G401.6 (cell line): Measurements from ENCODE around the gene PDE4A.
"Not testable (repeated sequence)": the region's sequence is repeated elsewhere in the genome, so short reads cannot be mapped to it uniquely, and the experiment has no call there.

Source experiments
- FAIRE-seq: peaks from 2 replicates; lab custom pipeline; 2012; peaks lifted over from hg19 to GRCh38; lab: Jason Lieb, UNC

PDE4A gene

DNA sequence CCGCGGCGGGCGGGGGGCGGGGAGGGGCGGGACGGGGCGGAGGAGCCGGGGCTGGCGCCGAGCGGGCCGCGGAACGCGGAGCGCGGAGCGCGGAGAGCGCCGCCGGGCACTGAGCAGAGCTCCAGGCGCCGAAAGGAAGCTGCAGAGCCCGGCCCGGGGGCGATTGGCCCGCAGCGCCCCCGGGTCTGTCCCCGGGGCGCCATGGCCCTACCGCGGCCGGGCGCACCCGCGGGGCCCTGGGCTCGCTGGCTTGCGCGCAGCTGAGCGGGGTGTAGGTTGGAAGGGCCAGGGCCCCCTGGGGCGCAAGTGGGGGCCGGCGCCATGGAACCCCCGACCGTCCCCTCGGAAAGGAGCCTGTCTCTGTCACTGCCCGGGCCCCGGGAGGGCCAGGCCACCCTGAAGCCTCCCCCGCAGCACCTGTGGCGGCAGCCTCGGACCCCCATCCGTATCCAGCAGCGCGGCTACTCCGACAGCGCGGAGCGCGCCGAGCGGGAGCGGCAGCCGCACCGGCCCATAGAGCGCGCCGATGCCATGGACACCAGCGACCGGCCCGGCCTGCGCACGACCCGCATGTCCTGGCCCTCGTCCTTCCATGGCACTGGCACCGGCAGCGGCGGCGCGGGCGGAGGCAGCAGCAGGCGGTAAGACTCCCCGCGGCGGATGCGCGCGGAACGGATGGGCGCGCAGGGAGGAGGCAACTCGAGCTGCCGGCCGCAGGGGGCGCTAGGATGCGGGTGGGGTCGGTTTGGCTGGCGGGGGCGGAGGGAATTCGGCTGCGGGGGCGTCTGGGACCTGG is at the start of gene PDE4A:
Gene PDE4A, plus strand, starts transcription at position 95 of the 796 bp plus-strand sequence. Its CDS starts 227 bp downstream, at position 322.
- no peak for FAIRE-seq

DNA sequence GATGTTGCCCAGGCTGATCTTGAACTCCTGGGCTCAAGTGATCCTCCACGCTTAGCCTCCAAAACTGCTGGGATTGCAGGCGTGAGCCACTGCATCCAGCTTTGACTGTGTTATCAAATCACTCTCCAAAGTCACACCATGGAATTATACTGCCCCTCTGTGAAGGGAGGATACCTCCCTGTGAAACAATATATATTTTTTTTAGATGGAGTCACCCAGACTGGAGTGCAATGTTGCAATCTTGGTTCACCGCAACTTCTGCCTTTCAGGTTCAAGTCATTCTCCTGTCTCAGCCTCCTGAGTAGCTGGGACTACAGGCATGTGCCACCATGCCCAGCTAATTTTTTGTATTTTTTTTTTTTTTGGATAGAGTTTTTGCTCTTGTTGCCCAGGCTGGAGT is 47.6 kb upstream of the PDE4A start:
- no peak for FAIRE-seq

DNA sequence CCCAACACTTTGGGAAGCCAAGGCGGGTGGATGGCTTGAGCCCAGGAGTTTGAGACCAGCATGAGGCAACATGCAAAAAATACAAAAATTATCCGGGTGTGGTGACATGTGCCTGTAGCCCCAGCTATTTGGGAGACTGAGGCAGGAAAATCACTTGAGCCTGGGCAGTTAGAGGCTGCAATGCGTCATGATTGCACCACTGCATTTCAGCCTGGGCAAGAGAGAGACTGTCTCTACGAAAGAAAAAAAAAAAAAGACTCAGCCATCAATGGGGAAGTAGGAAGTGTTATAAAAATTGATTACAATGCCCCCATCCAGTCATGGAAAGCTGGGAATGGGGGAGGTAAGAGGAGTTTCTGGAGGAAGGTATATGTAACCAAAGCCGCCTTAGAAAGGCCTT is 45.4 kb upstream of the PDE4A start:
- no peak for FAIRE-seq

DNA sequence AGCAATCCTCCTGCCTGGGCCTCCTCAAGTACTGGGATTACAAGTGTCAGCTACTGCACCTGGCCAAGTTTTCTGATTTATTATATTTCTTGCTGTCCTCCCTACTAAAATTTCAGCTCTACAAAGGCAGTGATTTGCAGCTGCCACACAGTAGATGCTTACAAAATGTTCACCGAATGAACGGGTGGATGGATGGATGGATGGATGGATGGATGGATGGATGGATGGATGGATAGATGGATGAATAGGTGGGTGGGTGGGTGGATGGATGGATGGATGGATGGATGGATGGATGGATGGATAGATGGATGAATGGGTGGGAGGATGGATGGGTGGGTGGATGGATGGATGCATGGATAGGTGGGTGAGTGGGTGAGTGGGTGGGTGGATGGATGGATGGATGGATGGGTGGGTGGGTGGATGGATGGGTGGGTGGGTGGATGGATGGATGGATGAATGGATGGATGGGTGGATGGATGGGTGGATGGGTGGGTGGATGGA is 43.1 kb upstream of the PDE4A start:
- FAIRE-seq: not testable (repeated sequence)

DNA sequence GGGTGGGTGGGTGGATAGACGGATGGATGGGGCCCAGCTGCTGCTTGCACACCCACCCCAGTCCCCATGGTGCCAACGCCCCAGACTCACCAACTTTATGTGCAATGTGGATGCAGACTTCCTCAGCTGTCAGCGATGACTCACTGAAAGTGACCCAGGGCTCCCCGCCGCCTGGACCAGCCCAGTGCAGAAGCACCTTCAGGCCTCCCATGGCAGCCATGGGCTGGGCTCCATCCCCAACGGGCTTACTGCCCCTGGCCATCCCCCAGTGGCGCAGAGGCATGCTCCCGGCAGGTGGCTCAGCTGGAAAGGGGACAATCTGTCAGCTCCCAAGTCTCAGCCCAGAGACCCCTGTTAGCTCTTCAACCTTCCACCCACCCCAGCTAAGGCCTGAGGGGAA is 42.2 kb upstream of the PDE4A start:
- no peak for FAIRE-seq

DNA sequence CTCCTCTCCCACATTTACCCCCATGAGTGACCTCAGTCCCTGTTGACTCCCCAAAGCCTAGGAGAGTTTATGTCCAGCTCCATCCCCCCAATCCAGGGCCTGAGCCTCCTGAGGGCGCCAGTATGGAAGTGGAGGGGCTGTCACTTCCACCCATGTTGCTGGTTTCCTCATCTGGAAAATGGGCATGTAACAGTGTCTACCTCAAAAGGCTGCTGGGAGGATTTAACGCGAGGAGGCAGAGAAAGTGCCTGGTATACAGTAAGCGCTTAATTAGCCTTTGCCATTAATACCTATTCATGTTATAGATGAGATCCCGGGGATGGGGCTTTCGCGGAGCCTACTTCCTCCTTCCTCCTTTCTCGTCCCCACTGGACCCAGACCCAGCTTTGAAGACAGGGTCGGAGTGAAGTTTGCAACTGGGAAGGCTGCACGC is 40.4 kb upstream of the PDE4A start:
- FAIRE-seq: no peak

DNA sequence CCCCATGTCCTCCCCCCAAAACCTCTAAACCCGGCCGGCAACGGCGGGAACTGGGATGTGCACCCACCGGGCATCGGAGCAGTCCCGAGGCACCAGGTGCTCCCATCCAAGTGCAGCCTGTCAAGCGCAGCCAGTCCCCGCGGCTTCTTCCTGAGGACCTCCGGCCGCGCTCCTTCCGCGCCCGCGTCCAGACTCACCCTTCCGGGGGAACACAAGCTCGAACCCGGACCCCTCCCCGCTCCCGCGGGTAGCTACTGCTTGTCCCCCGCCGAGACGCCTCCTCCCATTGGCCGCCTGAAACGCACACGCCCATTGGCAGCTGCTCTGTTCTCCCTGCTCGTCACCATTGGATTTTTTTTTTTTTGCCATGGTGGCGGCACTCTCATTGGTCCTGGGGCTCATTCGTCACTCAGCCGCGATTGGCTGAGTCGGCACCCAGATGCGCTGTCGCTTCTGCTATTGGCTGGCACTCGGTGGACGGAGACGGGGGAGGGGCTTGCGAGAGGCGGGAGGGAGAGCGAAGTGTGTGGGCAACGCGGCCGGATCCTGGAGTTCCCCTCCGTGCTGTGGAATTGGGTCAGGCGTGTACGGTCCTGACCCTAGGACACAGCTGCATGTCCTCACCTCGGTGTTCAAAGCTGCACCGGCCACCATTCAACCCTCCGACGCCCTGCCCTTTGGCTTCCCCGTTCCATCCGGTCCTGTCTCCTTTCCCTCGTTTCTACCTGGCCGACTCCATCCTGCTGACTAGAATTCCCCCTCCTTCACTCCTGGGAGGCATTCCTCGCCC is 39.8 kb upstream of the PDE4A start, which contains the start of gene TYK2:
Gene TYK2, minus strand, starts transcription at position 260 of the 790 bp plus-strand sequence. CDS start 2,166 bp downstream, outside the sequence.
- FAIRE-seq: peak; percentile 98

DNA sequence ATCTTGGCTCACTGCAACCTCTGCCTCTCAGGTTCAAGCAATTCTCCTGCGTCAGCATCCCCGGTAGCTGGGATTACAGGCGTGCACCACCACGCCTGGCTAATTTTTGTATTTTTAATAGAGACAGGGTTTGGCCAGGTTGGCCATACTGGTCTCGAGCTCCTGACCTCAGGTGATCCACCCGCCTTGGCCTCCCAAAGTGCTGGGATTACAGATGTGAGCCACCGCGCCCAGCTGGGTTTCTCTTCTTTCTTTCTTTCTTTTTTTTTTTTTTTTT is 37.2 kb upstream of the PDE4A start:
- FAIRE-seq: not testable (repeated sequence)

DNA sequence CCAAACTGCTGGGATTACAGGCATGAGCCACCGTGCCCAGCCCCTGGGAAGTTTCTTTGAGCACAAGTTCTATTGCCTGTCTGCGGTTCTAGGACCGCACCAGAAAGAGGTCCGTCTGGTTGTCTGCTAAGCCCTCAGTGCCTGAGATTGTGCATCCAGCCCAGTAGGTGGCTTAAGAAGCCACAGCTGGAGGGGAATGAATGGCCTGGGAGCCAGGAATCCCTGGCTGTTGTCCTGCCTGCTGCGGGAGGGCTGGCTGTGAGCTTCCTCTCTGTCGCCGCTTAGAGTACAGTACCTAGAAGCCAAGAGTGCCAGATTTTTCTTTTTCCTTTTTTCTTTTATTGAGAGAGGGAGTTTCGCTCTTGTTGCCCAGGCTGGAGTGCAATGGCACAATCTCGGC is 35.8 kb upstream of the PDE4A start:
- FAIRE-seq: no peak

DNA sequence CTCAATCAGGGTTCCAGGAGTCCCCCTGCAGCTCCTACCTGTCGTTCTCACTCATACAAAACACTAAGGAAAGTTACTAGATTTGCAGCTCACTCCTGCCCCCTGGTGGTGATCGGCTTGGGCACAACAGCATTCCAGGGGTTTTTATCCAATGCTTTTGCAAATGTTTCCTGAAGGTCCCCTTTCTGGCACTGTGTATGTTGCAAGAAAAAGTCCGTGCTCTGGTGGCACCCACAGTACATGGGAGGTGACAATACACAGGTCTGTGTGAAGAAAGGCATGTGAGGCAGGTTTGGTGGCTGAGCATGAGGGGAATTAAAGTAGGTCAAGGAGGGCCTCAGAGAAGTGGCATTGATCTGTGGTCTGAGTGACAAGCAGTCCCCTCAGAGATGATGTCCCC is 31.4 kb upstream of the PDE4A start:
- peak; percentile 96 for FAIRE-seq

DNA sequence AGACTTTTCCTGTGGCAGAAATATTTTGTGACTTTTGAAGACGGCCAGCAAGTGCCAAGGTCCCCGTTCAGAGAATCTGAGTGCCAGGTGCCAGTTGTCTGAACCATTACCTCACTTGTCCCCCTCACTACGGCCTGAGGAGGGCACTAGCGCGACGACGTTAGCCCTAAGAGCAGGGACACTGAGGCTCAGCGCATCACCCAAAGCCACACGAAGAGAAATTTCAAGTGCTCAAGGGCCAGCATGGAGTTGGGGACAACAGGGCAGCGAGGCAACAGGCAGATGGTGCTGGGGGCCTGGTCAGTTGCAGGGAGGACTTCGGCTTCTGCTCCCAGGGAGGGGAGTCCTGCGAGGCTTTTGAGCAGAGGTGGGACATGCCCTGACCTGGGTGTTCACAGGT is 30.5 kb upstream of the PDE4A start:
- FAIRE-seq: no peak

DNA sequence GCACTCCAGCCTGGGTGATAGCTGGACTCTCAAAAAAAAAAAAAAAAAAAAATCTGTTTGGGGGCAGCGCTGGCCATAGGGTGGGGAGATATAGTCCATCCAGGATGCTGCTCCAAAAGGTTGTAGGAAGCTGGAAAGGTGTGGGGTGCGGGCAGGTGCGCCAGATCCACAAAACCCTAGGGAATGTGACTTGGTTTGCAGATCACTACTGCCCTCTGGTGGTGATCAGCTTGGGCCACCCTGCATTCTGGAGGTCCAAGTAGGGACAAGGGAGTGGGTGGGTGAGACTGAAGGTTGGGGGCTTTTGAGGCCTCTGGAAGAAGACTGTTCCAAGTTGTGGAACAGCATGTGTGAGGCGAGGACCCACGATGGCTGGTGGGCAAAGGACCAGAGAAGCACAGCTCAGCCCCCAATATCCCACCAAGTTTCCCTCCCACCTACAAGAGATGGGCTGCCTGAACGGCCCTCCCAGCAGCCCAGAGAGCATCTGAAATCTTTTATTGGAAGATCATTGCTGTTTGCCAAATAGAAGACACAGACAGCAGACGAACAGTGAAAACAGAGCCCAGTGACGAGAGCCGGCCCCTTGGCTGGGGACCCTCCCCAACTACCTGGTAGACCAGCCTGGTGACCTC is 29.6 kb upstream of the PDE4A start:
- no peak for FAIRE-seq

DNA sequence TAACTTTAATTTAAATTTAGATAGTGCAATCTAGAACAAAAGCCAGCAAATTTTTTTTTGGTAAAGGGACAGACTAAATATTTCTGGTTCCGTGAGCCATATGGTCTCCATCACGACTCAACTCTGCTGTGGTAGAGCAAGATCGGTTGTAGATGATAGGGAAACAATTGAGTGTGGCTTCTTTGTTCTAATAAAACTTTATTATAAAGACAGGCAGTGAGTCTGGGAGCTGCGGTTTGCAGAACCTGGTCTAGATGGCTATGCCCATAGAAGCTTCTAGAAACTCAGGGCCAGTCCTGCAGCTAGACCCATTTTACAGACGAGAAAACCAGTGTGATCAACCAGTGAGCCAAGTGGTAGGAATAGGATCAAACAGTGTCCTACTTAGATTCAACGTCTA is 28.2 kb upstream of the PDE4A start:
- FAIRE-seq: peak; percentile 8

DNA sequence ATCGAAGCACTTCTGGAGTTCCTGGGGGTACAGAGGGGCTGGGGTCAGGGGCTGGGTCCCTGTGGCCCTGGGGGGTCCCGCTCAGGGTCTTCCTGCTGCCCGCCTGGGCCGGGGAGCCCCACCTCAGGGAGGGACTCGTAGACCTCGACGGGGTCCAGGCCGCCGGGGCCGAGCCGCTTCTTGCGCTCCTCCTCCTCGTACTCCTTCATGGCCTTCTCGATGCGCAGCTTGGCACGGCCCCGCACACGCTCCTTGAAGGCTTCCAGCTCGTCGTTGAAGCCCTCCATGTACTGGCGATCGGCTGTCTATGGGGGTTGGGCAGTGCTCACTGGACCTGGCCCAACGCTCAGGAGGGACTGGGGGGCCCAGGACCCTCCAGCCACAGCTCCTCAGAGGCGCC is 27.2 kb upstream of the PDE4A start:
- FAIRE-seq: no peak

DNA sequence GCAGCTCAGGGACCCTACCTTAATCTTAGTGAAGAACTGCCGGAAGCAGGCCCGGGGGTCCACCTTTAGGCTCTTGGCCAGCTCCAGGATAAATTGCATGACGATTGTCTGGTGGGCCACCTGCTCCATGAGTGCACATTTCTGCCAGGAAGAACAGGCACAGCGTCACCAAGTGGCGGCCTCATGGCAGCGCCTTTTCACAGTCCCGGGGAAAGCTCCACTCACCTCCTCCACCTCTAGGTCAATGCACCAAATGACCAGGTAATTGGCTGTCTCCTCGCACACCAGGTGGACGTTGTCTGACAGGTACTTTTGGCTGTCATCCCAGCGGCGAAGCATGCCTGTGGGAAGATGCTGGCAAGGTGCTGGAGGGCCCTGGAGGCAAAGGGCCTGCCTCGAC is 25.3 kb upstream of the PDE4A start:
- no peak for FAIRE-seq

DNA sequence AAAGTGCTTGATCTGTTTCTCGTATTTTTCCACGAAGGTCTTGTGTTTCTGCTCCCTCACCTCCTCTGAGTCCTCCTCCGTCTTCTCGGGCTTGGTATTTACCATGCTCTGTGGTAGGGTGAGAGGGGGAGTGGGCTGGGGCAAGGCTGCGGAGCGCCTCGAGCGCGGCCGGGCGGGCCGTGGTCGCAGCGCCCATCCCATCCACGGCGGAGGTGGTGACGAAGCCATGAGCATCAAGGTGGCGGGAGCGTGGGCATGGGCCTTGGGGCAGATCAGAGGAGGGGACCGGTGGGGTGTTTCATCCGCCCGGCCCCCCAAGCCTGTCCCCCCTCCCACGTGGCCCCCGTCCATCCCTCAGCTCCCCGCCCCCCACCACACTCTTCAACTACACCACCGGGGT is 24.9 kb upstream of the PDE4A start:
- FAIRE-seq: no peak

DNA sequence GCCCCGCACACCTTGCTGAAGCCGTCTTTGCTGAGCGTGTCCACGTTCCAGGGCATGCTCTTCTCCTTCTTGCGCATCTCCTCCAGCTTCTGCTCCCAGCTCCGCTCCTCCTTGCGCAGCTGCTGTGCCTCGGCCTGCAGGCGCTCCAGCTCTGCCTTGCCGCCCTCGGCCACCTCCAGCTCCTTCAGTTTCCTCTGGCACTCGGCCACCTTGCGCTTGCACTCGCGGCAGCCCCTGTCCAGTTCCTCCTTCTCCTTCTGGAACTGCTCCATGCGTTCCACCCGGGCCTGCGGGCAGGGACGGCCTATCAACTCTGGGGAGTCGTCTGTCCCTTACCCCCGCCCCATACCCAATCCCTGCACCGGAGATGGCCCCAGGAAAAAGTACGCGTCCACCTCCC is 24.4 kb upstream of the PDE4A start:
- FAIRE-seq: no peak

DNA sequence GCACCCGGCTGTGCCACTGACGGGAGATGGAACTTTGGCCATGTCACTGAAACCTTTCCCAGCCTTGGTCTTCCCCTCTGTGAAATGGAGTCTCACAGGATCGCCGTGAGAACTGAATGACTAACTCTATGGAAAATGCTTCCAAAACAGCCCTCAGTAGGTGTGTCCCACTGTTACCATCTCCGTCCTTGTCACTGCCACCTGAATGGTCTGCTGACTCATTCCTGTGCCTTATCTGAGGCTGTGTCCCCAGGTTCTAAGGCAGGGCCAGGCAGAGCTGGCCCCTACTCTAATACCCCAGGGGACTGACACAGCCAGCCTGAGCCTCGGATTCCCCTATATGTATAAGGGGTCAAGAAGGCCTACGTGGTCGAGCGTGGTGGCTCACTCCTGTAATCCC is 21.5 kb upstream of the PDE4A start:
- no peak for FAIRE-seq

DNA sequence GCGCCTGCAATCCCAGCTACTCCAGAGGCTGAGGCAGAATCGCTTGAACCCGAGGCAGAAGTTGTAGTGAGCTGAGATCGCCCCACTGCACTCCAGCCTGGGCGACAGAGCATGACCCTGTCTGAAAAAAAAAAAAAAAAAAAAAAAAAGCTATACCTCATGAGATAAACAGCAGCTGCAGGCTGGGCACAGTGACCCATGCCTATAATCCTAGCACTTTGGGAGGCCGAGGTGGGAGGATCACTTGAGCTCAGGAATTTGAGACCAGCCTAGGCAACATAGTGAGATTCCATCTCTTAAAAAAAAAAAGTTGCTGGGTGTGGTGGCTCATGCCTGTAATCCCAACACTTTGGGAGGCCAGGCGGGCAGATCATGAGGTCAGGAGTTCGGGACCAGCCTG is 21.0 kb upstream of the PDE4A start:
- not testable (repeated sequence) for FAIRE-seq

DNA sequence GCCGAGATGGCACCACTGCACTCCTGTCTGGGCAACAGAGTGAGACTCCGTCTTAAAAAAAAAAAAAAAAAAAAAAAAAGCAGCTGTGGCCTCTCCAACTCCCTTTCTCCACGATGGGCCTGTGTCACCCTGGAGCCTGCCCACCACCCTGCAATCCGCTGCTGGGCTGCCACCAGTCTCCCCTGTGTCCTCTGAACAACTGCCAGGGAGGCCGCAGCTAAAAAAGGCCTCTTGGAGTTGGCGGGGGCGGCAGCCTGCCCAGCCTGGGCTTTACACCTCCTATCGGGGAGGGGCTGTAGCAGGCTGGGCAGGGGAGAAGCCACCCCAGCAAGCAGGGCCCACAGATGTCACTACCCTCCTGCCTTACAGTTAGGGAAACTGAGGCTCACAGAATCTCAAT is 20.5 kb upstream of the PDE4A start:
- no peak for FAIRE-seq

DNA sequence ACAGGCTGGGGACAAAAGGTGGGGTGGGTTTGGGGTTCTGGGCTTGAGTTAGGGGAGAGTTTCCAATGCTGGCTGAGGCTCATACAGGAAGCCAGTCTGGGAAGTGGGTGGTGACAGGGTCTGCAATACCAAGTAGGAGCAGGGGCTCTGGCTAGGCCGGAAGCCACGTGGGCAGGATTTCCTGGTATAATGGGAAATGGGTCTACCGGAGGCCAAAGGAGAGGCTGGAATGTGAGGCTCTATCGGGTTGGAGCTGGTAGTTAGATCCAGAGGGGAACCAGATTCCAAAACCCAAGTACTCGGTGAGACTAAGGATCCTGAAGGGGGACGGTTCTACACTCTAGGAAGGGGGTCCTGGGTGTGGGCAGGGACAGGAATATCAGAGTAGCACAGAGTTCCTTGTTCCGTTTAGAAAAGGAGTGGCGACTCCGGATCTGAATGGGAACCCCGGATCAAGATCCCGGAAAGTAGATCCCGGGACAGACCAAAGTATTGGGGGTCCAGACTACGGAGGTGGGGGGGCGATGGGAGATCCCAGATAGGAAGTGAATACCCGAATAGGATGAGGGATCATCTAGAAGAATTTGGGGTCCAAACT is 17.8 kb upstream of the PDE4A start:
- no peak for FAIRE-seq

DNA sequence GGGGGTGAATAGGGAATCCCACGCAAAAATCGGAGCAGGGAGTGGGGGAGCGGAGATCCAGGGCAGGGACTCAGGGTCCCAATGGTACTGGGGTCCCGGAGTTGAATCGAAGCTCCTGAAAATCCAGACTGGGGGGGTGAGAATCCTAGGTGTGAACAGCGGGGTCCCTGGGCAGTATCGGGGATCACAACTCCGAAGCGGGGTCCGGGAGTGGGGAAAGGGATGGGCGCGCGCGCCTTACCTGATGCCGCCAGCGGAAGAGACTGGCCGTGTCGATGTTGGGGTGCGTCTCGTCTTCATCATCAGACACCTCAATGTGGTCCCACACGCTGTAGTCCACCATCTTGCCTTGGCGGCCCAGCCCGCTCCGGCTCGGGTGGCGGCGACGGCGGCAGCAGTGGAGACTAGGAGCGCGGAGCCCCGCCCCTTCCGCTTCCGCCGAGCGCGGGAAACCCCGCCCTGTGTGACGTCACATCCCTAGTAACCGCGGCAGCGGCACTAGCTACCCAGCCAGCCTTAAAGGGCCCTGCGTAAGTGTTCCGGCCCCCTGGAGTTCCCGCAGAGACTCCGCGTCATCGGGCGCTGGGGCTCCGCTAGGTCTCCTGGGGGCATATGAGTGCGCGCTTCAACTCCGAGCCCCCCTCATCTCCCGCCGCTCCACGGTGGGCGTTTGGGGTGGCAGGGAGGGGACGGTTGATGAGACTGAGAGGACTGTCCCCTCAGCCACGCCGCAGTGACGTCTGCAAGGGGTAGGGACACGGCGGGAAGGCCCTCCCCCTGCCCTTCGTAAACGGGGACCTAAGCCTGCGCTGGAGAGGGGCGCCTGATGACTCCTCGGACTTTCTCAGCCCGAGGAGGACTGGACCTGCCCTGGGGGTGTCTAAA is 17.0 kb upstream of the PDE4A start, which contains the start of gene CDC37:
Gene CDC37, minus strand, starts transcription at position 406 of the 885 bp plus-strand sequence. Its CDS starts 63 bp downstream, at position 343.
- FAIRE-seq: peak; percentile 82
